ENCODE measurements around the gene BICD1. TPM values are rescaled to one million over a fixed set of nuclear protein-coding genes. Genes with fewer than 3 reads are reported as not detected.

Gene BICD1
- total and polyA plus RNA-seq, 2 donors (not counting 3 experiments of a cell fraction or from before 2014, with no cell fraction given): 12.2 to 51.0 TPM

DNA sequence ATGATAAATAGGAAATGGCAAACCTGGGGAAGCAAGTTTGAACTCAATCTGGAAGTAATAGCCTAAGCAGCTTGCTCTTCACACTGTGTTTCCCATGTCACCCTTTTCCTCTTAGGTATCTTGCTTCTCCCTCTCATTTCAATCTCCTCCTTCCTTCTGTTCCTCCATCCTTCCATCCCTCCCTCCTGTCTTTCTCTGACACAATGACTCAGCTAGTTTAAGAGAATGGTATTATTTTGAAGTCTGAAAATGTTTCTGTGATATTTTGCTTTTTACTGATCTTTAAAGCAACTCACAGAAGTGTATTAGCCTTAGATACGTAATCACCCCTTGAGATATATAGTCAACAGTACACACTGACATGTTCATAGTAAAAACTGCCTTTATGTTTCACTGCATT lies 236.8 kb downstream of the BICD1 start:
- CTCF ChIA-PET: no interaction called here
- H3K9me3 ChIP-seq (replicated peaks; ENCODE audit: control insufficient read depth, insufficient read depth, low read length): no peaks in the 10 kb centered on the region
- intact Hi-C loops (cut with micrococcal nuclease) (no loop called here), dilution Hi-C loops (cut with MboI; ENCODE audit: extremely low pct_ligation_motif_present, low sequenced_read_pairs) (no loop called here)
- no peaks in the 10 kb centered on the region for H3K4me1 ChIP-seq (ENCODE audit: control insufficient read depth, extremely low read depth, insufficient read depth, low read length)
- H3K9ac ChIP-seq (replicated peaks; ENCODE audit: extremely low read depth, insufficient read depth, low read length): no peak overlapping the region
- H2AFZ ChIP-seq (ENCODE audit: low read depth, low read length): no peak overlapping the region
- H3K36me3 ChIP-seq (ENCODE audit: control insufficient read depth in 2 of 2, extremely low read depth in 1 of 2, insufficient read depth in 2 of 2, low read length in 2 of 2): peaks cover 0 to 2% of the 10 kb centered on the region in 2 experiments
- TF ChIP-seq POLR2A (IDR thresholded peaks at IDR 0.05; ENCODE audit: low read depth, low read length): no peak
- TF ChIP-seq, protein P1, sequence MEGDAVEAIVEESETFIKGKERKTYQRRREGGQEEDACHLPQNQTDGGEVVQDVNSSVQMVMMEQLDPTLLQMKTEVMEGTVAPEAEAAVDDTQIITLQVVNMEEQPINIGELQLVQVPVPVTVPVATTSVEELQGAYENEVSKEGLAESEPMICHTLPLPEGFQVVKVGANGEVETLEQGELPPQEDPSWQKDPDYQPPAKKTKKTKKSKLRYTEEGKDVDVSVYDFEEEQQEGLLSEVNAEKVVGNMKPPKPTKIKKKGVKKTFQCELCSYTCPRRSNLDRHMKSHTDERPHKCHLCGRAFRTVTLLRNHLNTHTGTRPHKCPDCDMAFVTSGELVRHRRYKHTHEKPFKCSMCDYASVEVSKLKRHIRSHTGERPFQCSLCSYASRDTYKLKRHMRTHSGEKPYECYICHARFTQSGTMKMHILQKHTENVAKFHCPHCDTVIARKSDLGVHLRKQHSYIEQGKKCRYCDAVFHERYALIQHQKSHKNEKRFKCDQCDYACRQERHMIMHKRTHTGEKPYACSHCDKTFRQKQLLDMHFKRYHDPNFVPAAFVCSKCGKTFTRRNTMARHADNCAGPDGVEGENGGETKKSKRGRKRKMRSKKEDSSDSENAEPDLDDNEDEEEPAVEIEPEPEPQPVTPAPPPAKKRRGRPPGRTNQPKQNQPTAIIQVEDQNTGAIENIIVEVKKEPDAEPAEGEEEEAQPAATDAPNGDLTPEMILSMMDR (IDR thresholded peaks at IDR 0.05; ENCODE audit: extremely low read depth in 1 of 2, insufficient read depth in 1 of 2, low read depth in 1 of 2, low read length in 2 of 2): no peak
- TF ChIP-seq MYC (IDR thresholded peaks at IDR 0.05; ENCODE audit: low read depth, low read length): no peak
- no peak for TF ChIP-seq JUN (IDR thresholded peaks at IDR 0.05; ENCODE audit: borderline replicate concordance, insufficient read depth, insufficient read length, low read depth)
- TF ChIP-seq GATA2 (IDR thresholded peaks at IDR 0.05; ENCODE audit: insufficient read depth, insufficient read length, low read depth, low read length): no peak
- TF ChIP-seq EZH2 (IDR thresholded peaks at IDR 0.05; ENCODE audit: borderline replicate concordance, low read depth, low read length, severe bottlenecking): no peak
- TF ChIP-seq FOS (IDR thresholded peaks at IDR 0.05; ENCODE audit: borderline replicate concordance, insufficient read depth, low read length): no peak
- TF ChIP-seq, protein P2, sequence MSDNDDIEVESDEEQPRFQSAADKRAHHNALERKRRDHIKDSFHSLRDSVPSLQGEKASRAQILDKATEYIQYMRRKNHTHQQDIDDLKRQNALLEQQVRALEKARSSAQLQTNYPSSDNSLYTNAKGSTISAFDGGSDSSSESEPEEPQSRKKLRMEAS (IDR thresholded peaks at IDR 0.05; ENCODE audit: insufficient read depth, insufficient read length): no peak
- TF ChIP-seq POLR2AphosphoS5 (IDR thresholded peaks at IDR 0.05; ENCODE audit: insufficient read depth, low read depth, low read length): no peak
- no peak overlapping the region for H3K4me3 ChIP-seq (replicated peaks in 1 of 3; ENCODE audit: insufficient read depth in 1 of 3, low read depth in 1 of 3, low read length in 3 of 3)
- BruUV-seq (replicated peaks): no TSS peak
- no peak overlapping the region for H3K4me2 ChIP-seq (ENCODE audit: insufficient read depth, low read length)
- peaks cover 2% of the 10 kb centered on the region for H3K9me1 ChIP-seq (replicated peaks; ENCODE audit: control insufficient read depth, extremely low read depth, insufficient read depth, low read length)
- DNase-seq (ENCODE audit: low read depth, low spot score) (no peak), FAIRE-seq (peak; percentile 47)
- H3K27me3 ChIP-seq (ENCODE audit: control insufficient read depth in 2 of 2, insufficient read depth in 2 of 2, low read length in 2 of 2): no peaks in the 10 kb centered on the region
- POLR2A ChIA-PET: no interaction called here
- no peaks in the 10 kb centered on the region for H3K79me2 ChIP-seq (ENCODE audit: control insufficient read depth, insufficient read depth, low read length)
- no peaks in the 10 kb centered on the region for H4K20me1 ChIP-seq (replicated peaks; ENCODE audit: control insufficient read depth, extremely low read depth, insufficient read depth, low read length)
- no peak overlapping the region for H3K27ac ChIP-seq (ENCODE audit: insufficient read depth, low read depth, low read length)
